HG03469 (cell line): Measurements from ENCODE around the gene TEX51.

ENCODE experiments used
- ATAC-seq: cut with Tn5 transposase; IDR thresholded peaks from one replicate; pipeline ENCODE4 v1.9.1; 2021; ENCODE audit warnings: mild to moderate bottlenecking, moderate library complexity, moderate number of reproducible peaks; ENCODE audit not compliant: unreplicated experiment

TEX51 gene

DNA sequence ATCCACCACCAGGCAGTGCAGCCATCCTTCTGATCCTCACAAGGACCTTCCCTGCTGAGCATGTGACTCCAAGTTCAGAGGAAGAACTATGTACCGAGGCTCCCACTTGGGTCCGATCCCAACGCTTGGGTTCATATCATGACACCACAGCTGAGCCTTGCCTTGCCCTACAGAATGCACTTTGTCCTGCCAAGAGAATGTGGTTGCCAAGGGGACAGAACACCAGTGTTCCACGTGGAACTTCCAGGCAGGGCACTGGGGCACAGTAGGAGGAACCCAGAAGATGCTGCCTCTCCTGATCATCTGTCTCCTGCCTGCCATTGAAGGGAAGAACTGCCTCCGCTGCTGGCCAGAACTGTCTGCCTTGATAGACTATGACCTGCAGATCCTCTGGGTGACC, at the start of gene TEX51:
TEX51 (plus strand) TSS at position 255 of the 400 bp plus-strand sequence; CDS start at position 284, 29 bp downstream.
- no peak for ATAC-seq

DNA sequence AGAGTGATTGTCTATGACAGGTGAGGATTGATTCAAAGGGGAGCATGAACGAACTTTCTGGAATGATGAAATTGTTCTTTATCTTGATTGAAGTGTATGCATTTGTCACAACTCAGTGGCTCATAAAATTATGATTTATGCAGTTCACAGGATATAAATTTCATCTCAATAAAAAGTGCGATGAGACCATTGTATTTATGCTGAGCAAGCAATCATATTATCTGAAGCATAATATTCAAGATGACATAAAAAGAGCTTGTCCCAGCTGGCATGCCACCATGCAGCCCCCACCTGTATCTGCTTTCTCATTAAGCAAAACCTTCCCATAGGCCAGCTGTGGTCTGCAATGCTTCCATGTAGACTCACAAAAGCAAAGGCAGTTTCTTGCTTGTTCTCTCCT, 49.6 kb upstream of the TEX51 start:
- no peak for ATAC-seq

DNA sequence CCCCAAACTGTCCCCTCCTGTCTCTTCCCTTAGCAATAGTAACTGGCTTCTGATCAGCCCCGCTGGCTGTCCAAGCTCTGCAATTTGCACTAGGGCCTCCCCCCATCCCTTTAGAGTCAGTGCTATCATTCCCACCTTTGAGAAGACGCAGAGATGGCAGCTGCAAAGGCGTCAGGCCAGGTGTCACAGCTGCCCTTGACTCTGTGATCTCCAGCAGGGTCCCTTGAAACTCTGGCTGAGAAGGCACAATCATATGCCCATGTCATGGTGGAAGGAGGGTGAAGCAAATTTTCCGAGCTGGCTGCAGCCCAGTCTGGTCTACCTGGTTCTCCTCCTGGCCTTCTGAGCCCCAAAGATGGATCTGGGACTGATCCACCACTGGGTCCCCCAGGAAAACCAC, 49.2 kb upstream of the TEX51 start:
- no peak for ATAC-seq

DNA sequence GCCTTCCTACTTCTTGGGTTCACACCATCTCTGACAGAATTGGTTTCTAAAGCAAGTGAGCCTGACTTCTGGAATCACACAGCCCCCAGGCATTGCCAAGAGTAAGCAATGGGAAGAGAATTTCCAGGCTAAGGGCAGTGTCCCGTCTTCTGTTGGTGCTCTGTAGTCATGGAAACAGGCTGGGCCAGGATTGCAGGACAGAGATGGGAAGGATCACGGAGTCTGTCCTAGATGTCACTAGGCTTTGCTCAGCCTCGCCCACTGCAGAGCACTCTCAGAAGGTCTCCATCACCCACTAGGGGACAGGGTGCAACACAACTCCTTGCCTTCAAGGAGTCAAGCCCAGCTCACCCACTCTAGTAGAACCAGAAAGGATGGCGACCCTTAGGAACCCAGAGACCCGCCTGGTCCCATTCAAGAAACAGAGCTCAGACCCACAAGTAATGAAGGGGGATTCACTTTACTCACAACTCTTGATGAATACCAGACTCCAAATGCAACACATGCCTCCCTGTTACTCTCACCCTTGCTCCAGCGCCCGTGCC, 48.6 kb upstream of the TEX51 start:
- ATAC-seq: no peak

DNA sequence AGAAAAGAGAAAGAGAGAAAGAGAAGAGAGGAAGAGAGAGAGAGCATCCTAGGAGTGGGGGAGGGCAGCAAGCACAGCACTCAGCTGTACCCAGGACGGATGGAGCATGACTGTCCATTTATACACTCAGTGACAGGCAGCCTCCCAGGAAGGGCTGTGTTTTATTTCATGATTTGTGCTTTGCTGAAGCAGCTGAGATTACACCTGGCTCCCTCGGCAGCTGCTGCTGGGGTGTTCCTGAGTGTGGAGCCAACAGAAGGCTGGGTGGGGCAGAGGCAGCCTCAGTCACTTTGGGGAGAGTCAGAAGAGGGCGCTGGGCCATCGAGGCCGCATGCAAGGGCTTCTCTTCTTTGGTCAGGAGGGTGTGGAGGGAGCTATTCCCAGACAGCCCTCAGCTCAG, 47.8 kb upstream of the TEX51 start:
- no peak for ATAC-seq

DNA sequence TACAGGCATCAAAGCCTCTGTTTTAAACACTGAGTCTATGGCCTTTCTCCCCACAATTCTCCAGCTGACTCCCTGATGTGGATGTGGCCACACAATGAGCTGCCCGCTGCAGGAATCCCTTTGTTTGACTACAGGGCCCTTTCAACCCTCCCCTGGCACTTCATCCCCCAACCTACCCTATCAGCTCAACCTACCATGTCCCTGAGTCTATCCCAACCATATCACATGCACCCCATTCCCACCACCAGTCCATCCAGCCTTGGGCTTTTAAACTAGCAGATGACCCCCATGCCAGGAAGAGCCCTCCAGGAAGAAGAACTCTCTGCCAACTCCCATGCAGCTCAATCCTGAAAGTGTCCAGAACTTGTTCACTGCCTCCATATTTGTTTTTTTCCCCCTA, 46.9 kb upstream of the TEX51 start:
- ATAC-seq: no peak

DNA sequence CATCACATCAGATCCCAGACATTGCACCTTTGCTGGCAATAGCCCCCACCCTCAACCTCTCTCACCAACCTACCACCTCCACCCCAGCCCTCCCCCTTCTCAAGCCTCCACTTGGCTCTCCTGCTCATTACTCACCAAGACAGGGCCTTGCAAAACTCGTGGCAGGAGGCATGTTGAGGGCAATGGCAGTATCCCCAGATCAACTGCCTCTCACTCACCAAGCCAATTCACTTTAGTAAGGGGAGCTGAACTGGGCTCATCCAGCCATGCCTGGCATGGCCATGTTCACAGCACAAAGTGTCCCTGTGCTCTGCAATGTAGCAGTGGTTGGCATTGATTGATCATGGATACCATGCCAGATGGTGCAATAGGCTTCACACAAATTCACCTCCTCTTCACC, 46.3 kb upstream of the TEX51 start:
- ATAC-seq: no peak

DNA sequence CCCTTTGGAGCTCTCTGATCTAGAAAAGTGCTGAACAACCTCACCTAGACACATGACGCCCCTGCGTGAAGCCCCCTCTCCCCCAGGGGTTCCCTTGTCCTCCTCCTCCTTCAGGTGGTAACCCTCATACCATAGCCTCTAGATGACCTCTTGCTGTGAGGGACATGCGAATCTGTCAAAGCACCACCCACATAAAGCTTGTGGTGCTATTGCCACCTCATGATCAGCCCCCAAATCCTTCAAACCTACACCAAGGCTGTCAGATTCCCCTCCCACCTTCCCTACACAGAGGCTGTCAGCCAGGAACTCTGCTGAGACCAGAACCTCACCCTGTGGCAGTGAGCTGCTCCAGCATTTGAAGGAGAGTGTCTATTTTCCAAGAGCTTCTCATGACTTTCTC, 43.1 kb upstream of the TEX51 start:
- no peak for ATAC-seq

DNA sequence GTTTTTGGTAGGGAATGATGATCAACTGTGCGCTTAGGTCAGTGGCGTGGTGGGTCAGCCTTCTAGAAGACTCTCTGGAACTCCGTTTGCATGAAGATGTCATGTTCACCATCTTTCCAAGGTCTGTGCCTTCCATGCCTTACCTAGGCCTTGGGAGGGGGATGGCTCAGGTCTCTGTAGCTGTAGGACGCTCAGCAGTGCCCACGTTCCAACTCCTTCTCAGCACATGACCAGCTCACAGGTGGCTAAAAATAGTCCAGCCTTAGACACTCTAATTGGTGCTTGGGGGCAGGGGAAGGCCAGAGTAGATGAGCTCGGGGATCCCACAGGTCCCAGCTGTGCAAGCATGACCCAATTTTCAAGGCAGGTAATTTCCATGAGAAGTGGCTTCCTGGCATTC, 42.3 kb upstream of the TEX51 start:
- no peak for ATAC-seq

DNA sequence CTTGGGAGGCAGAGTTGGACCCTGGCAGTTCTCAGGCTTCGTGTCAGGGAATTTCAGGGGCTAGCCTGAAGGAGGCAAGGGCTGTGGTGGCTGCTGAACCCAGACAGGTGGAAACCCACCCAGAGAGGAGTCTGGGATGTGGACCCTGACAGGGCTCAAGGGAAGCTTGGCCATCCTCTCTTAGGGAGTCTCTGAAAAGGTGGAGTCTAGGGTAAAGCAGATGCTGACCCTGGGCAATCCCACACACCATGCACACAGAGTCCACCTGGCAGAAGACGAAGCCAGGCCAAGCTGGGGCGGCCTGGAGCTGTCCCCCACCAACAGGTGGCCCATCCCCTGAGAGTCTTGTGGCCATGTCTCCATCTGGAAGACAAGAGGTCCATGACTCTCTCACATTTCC, 41.2 kb upstream of the TEX51 start:
- no peak for ATAC-seq

DNA sequence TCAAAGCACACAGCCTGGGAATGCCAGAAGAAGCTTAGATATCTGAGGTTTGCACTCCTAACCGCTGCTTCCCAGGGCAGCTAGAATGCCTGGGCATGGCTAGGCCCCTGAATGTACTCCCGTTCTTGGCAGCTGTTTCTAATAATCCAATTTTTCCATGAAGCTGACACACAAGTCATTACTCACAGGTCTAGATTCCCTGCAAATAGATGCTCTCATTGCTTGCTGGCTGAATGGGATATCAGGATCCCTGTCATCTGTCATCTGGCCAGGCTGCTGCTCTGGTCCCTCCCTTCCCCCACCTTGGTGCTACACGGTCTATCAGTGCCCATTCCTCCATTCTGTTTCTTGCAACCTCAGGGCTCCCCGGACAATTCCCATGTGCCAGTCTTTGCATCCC, 40.7 kb upstream of the TEX51 start:
- ATAC-seq: no peak

DNA sequence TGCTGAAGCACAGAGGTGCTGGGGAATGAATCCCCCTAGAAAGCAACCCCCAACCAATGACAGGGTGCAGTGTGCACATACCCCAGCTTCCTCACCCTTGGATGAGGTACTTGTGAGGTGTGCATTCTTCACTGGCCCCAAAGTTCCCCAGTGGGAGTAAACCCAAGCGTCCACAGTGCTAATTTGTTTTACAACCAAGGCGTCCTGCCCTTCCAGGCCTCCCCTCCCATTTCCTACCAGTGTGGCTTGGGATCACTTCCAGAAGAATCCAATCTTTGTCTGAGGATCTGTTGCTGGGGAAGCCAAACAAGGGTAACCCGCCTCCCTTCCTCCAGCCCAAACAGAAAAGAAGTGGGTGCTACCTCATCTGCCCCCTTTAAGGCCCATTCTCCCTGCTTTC, 40.3 kb upstream of the TEX51 start:
- ATAC-seq: no peak

DNA sequence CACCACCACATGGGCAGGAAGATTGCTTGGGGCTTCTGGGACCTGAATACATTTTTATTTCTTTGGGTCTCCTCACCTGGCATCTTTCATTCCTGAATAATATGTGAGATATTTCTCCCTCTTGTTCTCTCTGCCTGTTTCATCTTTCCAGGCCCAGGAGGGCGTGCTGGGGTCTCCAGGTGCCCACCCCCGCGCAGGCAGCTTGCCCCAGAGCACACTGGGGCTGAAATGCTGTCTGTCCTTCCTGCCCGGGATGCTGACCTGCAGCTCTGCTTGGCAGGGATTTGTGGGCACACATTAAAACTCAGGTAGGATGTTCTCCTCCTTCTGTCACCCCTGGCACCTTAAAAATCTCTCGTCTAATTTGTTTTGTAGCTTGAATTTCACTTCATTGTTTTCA, 39.7 kb upstream of the TEX51 start:
- no peak for ATAC-seq

DNA sequence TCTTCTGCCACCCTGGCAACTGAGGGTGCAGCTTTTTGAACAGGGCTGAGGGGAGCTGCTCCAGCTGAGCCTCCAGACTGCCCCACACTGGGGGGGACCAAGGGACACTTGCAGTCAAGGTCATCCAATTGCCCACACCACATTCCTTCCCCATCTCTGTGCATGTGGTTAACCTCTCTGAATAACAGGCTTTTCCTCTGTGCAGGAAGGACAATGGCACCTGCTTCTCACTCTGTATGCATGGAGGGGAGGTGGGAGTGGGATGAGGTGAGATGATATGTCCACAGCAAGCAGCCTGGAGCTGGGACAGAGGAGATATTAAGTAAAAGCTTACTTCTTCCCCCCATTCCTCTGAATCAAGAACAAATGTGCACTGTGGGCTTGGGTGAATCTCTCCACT, 39.1 kb upstream of the TEX51 start:
- ATAC-seq: no peak

DNA sequence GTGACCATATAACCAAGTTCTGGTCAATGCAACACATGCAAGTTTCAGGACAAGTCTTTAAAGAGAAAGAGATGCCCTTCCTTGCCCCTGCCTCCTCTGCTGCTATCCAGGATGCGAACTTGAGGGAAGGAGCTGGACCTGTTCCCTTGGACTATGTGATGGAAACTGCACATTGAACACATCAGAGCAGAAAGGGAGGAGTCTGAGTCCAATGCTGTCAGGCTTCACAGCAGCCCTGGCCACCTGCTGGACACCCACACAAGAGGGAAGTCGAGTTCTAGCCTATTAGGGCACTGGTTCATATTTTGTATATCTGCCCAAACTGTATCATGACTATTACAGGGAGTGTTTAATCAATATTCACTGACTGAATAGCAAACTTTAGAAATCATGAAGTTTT, 38.3 kb upstream of the TEX51 start:
- no peak for ATAC-seq

DNA sequence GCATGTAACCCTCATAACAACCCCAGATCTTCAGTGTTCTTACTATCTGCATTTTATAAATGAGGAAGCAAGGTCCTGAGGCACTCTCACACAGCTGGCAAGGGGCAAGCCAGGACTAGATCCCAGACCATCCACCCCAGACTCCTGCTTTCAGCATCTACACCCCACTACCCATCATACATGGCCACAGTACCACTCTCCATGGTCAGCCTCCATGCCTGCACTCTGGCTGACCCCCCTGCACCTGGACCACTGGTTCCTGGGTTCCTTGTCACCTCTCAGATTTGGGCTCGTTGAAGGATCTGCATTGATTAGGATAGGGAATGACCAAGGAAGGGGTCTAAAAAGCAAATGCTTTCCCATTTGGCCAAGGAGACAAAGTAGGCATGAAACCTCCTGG, 36.0 kb upstream of the TEX51 start:
- no peak for ATAC-seq

DNA sequence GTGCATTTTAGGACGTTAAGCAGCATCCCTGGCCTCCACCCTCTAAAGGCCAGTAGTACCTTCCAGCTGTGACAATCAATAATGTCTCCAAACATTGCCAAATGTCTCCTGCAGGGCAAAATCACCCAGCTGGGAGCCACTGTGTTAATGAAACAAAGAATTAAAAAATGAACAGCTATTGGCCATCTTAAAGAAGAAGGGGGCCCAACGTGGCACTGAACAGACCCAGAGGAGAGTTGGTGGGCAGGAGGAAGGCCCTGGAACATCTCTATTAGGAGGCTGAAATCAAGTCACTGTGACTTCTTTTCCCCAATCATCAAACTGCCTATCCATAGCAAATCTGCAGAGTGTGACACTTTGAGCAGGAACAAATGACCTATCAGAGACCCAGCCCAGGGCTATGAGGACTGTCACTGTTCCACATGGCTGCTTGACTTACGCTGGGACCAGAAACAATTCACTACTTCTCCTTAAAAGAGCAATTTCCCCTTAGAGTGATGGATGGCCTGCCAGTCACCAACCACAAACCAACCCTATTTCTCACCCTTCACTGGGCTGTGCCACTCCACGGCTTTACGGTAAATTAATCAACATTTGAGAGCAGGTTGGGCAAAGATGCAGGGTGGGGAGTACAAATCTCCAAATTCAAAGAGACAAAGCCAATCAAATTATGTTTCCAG, 35.2 kb upstream of the TEX51 start:
- ATAC-seq: no peak

DNA sequence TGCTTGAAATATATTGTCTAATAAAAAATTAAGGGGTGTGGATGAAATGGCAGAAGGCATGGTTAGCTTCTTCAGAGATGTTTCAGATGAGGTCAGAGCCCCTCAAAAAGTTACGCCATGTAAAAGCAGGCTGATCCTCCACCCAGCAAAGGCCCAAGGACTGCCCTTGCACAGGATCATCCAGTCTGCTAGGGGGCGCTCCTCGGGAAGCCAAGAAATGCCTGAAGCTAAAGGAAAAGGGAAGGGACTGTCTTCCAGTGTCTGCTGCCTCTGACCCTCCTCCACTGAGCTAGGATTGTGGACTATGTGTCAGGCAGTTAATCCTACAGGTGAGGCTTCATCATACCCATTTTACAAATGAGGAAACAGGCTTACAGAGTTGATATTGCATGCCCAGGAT, 33.8 kb upstream of the TEX51 start:
- no peak for ATAC-seq

DNA sequence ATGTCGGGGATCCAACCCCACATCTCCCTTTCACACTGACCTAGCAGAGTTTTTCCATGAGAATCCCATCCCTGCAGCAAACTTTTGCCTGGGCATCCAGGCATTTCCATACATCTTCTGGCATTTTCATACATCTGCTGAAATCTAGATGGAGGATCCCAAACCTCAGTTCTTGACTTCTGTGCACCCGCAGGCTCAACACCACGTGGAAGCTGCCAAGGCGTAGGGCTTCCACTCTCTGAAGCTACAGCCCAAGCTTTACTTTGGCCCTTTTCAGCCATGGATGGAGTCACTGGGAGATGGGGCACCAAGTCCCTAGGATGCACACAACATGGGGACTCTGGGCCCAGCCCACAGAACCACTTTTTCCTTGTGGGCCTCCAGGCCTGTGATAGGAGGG, 32.2 kb upstream of the TEX51 start:
- no peak for ATAC-seq

DNA sequence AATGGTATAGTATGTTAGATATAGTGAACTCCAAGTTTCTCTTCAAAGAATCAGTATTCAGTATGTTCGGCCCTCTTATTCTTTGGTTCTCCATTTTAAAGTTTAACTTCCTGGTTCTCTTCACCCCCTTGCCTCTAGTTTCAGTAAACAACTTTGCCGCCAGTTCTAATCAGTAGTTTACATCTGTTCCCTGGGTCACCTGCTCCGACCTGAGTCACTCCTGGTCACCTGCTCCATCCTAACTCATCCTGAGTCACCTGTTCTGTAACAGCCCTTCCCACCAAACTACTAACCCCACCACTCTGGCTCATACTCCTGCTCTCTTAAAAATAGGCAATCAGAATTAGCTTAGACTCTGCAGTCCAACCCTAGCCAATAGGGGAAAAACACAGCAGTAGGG, 23.7 kb upstream of the TEX51 start:
- ATAC-seq: no peak

DNA sequence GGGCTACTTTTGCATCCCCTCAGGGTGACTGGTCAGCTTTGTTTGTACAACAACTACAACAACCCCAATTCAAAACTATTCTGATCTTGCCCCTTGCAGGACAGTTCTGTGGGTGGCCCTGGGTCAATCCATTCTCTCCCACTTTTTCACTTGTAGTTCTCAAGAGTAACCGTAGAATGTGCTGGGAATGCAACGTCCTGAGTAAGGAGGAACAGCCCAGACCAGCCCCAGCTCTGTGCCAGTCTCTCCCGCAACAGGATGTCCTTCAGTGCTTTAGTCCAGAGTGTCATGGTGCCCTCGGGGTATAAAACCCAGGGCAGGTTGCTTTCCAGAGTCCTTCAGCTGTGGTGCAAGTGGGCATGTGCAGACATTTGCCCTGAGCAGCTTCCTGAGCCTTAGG, 22.1 kb upstream of the TEX51 start:
- no peak for ATAC-seq

DNA sequence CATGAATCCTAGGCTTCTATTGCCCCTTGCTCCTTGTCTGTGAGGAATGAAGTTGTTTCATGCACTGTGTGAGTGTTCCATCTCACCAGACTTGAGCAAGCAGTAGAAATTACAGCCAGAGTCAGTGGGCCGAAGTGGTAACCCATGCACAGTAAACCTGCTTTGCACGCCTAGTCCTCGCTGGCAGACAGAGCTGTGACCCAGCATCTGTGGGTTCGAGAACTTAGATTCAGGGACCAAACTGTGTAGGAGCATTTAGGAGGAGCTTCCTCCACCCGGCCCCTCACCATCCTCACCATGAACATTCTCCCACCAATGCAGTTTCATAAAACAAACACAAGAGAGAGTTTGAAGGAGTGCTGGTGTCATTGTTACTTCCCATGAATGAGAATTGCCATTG, 21.6 kb upstream of the TEX51 start:
- no peak for ATAC-seq

DNA sequence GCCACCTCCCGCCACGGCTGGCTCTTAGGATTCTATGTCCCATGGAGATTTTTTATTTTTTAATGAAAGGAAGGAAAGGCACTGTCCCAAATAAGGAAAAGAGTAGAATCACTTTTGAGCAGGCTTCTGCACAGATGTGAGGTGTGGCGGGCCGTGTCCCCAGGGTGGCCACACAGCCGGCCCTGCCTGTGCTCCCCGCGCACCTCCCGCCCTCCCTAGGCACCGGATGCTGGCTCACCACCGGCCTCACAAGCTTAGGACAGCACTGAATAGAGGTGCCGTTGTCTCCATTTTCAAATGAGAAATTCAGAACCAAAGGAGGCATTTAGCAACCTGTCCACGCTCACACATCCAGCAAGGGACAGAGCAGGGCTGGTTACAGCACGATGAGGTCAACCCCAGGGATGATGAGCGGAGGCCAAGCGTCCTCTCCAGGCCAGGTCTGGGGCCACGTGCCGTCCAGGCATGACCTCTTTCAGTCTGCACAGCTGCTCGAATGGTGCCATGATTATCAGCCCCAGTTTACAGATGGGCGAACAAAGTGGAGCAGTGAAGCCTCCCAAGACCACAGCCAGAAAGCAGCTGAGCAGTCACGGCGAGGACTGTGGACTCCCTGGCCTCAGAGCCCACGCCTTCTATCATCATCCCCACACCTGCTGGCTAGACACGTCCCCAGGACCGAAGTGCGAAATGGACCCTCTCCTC, 20.7 kb upstream of the TEX51 start:
- no peak for ATAC-seq
